Mesenchymal stem cell (in vitro differentiated cells and primary cell): ENCODE data around the gene APMAP.

Experiments used
- DNase-seq: peaks from one replicate; pipeline ENCODE4 v3.0.0-alpha.2; 2013
- H2AFZ ChIP-seq: one replicate; pipeline ENCODE4 v1.6.1; 2013; ENCODE audit warnings: low read depth, mild to moderate bottlenecking, control low read depth, inconsistent platforms, low read length, moderate library complexity
- H2AK5ac ChIP-seq: 2 replicates; pipeline ENCODE4 v1.6.1; 2013; ENCODE audit warnings: low read length, moderate library complexity, mild to moderate bottlenecking, inconsistent platforms; ENCODE audit not compliant: severe bottlenecking
- H2BK120ac ChIP-seq: one replicate; pipeline ENCODE4 v1.6.1; 2013; ENCODE audit warnings: low read depth, mild to moderate bottlenecking, inconsistent platforms, low read length, moderate library complexity
- H2BK12ac ChIP-seq, 2 experiments: one replicate each; pipeline ENCODE4 v1.6.1; 2013; ENCODE audit warnings: inconsistent platforms in 2 of 2, low read length in 2 of 2, mild to moderate bottlenecking in 2 of 2, moderate library complexity in 2 of 2, control low read depth in 1 of 2
- H2BK15ac ChIP-seq: one replicate; pipeline ENCODE4 v1.6.1; 2013; ENCODE audit warnings: mild to moderate bottlenecking, low read depth, inconsistent platforms; ENCODE audit not compliant: poor library complexity, severe bottlenecking
- H2BK5ac ChIP-seq: 2 replicates; pipeline ENCODE4 v1.6.1; 2013; ENCODE audit warnings: low read depth, mild to moderate bottlenecking, low read length, control low read depth, inconsistent platforms; ENCODE audit not compliant: poor library complexity, severe bottlenecking
- H3K14ac ChIP-seq, 2 experiments: one replicate each; pipeline ENCODE4 v1.6.1; 2013; ENCODE audit warnings: inconsistent platforms in 2 of 2, low read length in 2 of 2, control low read depth in 1 of 2, mild to moderate bottlenecking in 1 of 2, moderate library complexity in 1 of 2
- H3K18ac ChIP-seq, 2 experiments: one replicate each; pipeline ENCODE4 v1.6.1; 2013; ENCODE audit warnings: inconsistent platforms in 2 of 2, low read length in 2 of 2, control low read depth in 1 of 2, low read depth in 1 of 2, mild to moderate bottlenecking in 1 of 2
- H3K23ac ChIP-seq, 2 experiments: one replicate each; pipeline ENCODE4 v1.6.1; 2013; ENCODE audit warnings: inconsistent platforms in 2 of 2, low read length in 2 of 2, mild to moderate bottlenecking in 2 of 2, moderate library complexity in 2 of 2, control low read depth in 1 of 2
- H3K27ac ChIP-seq: 2 replicates; pipeline ENCODE4 v1.5.1; 2013; ENCODE audit warnings: mild to moderate bottlenecking, moderate library complexity, low read length, control low read depth, inconsistent platforms; ENCODE audit not compliant: poor library complexity, severe bottlenecking
- H3K27me3 ChIP-seq, 2 experiments: 2 replicates each; pipeline versions ENCODE4 v1.6.1 to v1.7.0; 2013; ENCODE audit warnings: low read length in 2 of 2, mild to moderate bottlenecking in 2 of 2, moderate library complexity in 2 of 2, control low read depth in 1 of 2, inconsistent platforms in 1 of 2; ENCODE audit not compliant: control insufficient read depth in 1 of 2, insufficient read depth in 1 of 2
- H3K36me3 ChIP-seq, 2 experiments: 2 replicates each; pipeline versions ENCODE4 v1.6.1 to v1.7.0; 2013; ENCODE audit warnings: low read length in 2 of 2, control low read depth in 1 of 2, inconsistent platforms in 1 of 2, low read depth in 1 of 2, mild to moderate bottlenecking in 1 of 2; ENCODE audit not compliant: insufficient read depth in 2 of 2, control insufficient read depth in 1 of 2
- H3K4ac ChIP-seq, 2 experiments: one replicate each; pipeline ENCODE4 v1.6.1; 2013; ENCODE audit warnings: inconsistent platforms in 2 of 2, low read length in 2 of 2, mild to moderate bottlenecking in 2 of 2, moderate library complexity in 2 of 2, control low read depth in 1 of 2, low read depth in 1 of 2
- H3K4me1 ChIP-seq: 2 replicates; pipeline ENCODE4 v1.6.1; 2013; ENCODE audit warnings: low read depth, low read length, control low read depth; ENCODE audit not compliant: control insufficient read depth, insufficient read depth
- H3K4me2 ChIP-seq: 2 replicates; pipeline ENCODE4 v1.6.1; 2013; ENCODE audit warnings: low read length, mild to moderate bottlenecking, inconsistent platforms; ENCODE audit not compliant: poor library complexity, severe bottlenecking
- H3K4me3 ChIP-seq, 2 experiments: 2 replicates each; pipeline versions ENCODE4 v1.5.1 to v1.7.0; 2013; ENCODE audit warnings: low read length in 2 of 2, mild to moderate bottlenecking in 2 of 2, control low read depth in 1 of 2, low read depth in 1 of 2; ENCODE audit not compliant: insufficient read depth in 1 of 2
- H3K79me1 ChIP-seq: replicated peaks from 2 replicates; pipeline ENCODE4 v1.6.1; 2013; ENCODE audit warnings: mild to moderate bottlenecking, control low read depth, low read length, inconsistent platforms; ENCODE audit not compliant: poor library complexity, severe bottlenecking
- H3K9ac ChIP-seq: 2 replicates; pipeline ENCODE4 v1.7.0; 2013; ENCODE audit warnings: mild to moderate bottlenecking, low read length, moderate library complexity
- H3K9me3 ChIP-seq: 2 replicates; pipeline ENCODE4 v1.7.0; 2013; ENCODE audit warnings: mild to moderate bottlenecking, low read length; ENCODE audit not compliant: control insufficient read depth
- H4K8ac ChIP-seq: one replicate; pipeline ENCODE4 v1.6.1; 2013; ENCODE audit warnings: inconsistent platforms, mild to moderate bottlenecking, low read length, moderate library complexity
- H4K91ac ChIP-seq: one replicate; pipeline ENCODE4 v1.6.1; 2013; ENCODE audit warnings: mild to moderate bottlenecking, low read length, inconsistent platforms
- WGBS: methylation state at CpG from one replicate; pipeline ENCODE4 v1.1.7; 2013; ENCODE audit warnings: mixed read lengths; 5-methylcytosine and 5-hydroxymethylcytosine counted together

Gene APMAP

DNA sequence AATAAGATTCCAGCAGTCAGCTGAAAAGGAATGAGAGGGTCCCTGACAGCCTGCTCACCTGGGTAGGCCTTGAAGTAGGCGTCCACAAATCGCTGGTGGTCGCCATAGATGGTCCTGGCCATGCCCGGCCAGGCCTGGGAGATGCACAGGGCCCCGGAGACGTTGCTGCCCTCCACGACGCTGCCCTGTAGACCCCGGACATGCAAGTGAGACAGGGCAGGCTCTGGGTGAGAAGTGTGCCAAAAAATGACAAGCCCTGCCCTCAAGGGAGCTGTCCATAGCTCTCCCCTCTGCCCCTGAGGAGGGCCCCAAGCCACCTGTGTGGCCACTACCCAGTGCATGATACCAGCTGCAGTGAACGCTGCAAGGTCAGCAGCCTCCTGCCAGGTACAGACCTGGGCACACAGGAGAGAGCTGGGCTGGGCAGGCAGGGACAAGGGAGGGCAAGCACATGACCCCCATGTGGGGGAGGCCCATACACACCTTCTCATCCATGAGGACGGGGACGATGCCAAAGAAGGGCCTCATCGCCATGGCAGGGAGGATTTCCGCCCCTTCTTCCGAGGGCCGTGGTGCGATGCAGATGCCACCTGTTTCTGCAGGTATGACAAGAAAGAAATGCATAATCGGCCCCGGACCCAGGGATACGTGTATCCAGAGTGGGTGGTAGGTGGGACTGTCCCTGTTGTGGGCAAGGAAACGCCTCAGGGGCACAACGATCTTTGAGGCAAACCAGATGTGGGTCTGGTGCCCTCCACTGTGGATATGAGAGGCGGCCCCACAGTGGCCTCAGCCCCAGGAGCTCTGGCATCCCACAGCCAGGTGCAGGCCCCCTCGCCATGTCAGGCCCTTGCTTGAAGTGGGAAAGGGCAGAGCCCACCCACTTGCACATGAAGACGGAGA is 21.2 kb upstream of the APMAP start:
- Histone ChIP-seq H2AFZ (no peak overlapping the region), H2BK5ac (no peak overlapping the region), H3K14ac (no peak overlapping the region), H3K79me1 (no peaks in the 10 kb centered on the region), H3K4me3 (no peak overlapping the region), H2BK12ac (no peak overlapping the region), H3K9ac (no peak overlapping the region), H4K91ac (no peak overlapping the region), H3K23ac (no peak overlapping the region), H3K4me2 (no peak overlapping the region), H3K27me3 (peaks cover 0 to 4% of the 10 kb centered on the region in 2 experiments), H2AK5ac (no peak overlapping the region), H2BK120ac (no peak overlapping the region), H3K9me3 (no peaks in the 10 kb centered on the region), H3K4ac (no peak overlapping the region), H2BK15ac (no peak overlapping the region), H3K36me3 (peaks cover 0 to 26% of the 10 kb centered on the region in 2 experiments), H4K8ac (no peak overlapping the region), H3K27ac (no peak overlapping the region), H3K18ac (no peak overlapping the region), H3K4me1 (peaks cover 10% of the 10 kb centered on the region)
- no peak for DNase-seq
- 85% methylated on average over 25 of the region's 25 CpGs for WGBS

DNA sequence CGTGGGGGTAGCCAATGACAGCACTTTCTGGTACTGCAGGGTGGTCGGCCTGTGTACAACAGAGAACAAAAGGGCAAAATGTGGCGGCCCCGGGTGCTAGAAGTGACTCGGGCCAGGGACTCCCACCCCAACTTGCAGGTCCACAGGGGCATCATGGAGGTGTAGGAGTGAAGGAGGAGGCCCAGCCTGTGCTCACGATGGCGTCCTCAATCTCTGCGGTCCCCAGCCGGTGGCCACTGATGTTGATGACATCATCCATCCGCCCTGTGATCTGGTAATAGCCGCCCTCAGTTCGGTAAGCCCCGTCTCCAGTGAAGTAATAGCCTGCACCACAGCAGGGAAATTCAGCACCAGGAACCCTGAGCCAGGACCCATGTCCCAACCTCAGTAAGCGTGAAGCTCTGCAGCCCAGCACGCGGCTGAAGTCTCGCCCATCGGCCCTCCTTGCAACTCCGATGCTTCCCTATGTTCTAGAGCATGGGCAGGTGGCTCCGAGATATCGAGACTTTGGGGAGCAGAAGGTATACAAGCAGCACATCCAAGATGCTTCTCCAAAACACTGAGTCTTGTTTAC is 20.2 kb upstream of the APMAP start:
- Histone ChIP-seq H3K9me3 (no peaks in the 10 kb centered on the region), H2BK5ac (no peak overlapping the region), H2AFZ (no peak overlapping the region), H3K4me1 (peaks cover 8% of the 10 kb centered on the region), H3K18ac (no peak overlapping the region), H3K27ac (no peak overlapping the region), H2BK15ac (no peak overlapping the region), H2BK120ac (no peak overlapping the region), H3K79me1 (no peaks in the 10 kb centered on the region), H3K4me3 (peak overlapping the region in 1 of 2 experiments; percentile 36), H3K36me3 (peaks cover 0 to 31% of the 10 kb centered on the region in 2 experiments), H3K9ac (no peak overlapping the region), H2AK5ac (no peak overlapping the region), H2BK12ac (no peak overlapping the region), H3K4me2 (no peak overlapping the region), H3K27me3 (peaks cover 0 to 4% of the 10 kb centered on the region in 2 experiments), H4K8ac (no peak overlapping the region), H3K23ac (no peak overlapping the region), H3K14ac (no peak overlapping the region), H3K4ac (no peak overlapping the region), H4K91ac (no peak overlapping the region)
- WGBS, result 91% methylated on average over 21 of the region's 21 CpGs
- no peak for DNase-seq

DNA sequence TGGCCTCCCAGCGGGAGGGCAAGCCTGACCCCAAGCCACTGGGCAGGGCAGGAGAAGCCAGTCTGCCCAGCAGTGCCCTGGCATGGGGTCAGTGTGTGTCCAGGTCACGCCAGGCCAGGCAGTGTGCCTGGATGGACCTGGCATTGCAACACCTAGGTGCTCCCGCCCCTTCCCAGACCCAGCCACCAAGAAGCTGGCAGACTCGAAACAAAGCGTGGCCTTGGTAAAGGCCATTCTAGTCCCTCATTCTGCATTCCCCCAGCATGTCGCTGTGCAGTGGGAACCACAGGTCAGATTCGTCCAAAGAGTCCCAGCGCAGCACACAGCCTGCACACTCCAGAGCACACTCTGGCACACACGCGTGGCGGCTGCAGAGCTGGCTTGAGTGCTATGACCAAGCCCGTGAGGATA is 19.3 kb upstream of the APMAP start:
- no peak for DNase-seq
- Histone ChIP-seq H3K4ac (no peak overlapping the region), H3K4me1 (peaks cover 2% of the 10 kb centered on the region), H2AK5ac (no peak overlapping the region), H2AFZ (no peak overlapping the region), H3K9me3 (no peaks in the 10 kb centered on the region), H4K8ac (no peak overlapping the region), H3K27me3 (peaks cover 0 to 4% of the 10 kb centered on the region in 2 experiments), H3K4me3 (no peak overlapping the region), H4K91ac (no peak overlapping the region), H2BK5ac (no peak overlapping the region), H3K18ac (no peak overlapping the region), H2BK120ac (no peak overlapping the region), H3K4me2 (no peak overlapping the region), H3K14ac (no peak overlapping the region), H2BK15ac (no peak overlapping the region), H3K9ac (no peak overlapping the region), H3K79me1 (no peaks in the 10 kb centered on the region), H3K36me3 (peaks cover 0 to 36% of the 10 kb centered on the region in 2 experiments), H3K23ac (no peak overlapping the region), H3K27ac (no peak overlapping the region), H2BK12ac (no peak overlapping the region)
- WGBS, result 92% methylated on average over 12 of the region's 12 CpGs

DNA sequence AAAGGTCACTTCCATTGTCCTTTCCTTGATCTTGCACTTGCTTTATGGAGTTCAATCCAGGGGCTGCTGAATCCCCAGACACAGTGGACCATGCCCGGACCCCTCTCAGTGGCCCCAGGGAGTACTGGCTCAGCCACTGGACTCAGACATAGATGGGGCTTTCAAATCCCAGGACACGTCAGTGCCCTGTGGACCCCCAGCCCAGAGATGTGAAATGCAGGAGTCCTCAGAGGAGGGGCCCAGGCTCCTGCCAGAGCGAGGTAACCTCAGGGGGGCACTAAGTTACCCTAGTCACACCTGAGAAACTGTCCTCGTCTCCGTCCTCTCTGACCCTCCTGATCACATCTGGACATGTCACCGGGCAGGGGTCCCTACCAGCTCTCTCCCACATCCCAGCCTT is 18.7 kb upstream of the APMAP start:
- Histone ChIP-seq H2BK12ac (no peak overlapping the region), H4K8ac (no peak overlapping the region), H2BK120ac (no peak overlapping the region), H4K91ac (no peak overlapping the region), H3K9me3 (no peaks in the 10 kb centered on the region), H3K4me3 (no peak overlapping the region), H3K79me1 (no peaks in the 10 kb centered on the region), H3K27me3 (peaks cover 0 to 4% of the 10 kb centered on the region in 2 experiments), H3K23ac (no peak overlapping the region), H3K27ac (no peak overlapping the region), H3K4me2 (no peak overlapping the region), H3K9ac (no peak overlapping the region), H3K36me3 (peaks cover 0 to 36% of the 10 kb centered on the region in 2 experiments), H2BK5ac (no peak overlapping the region), H3K4me1 (no peaks in the 10 kb centered on the region), H3K18ac (no peak overlapping the region), H2BK15ac (no peak overlapping the region), H3K14ac (no peak overlapping the region), H2AFZ (no peak overlapping the region), H2AK5ac (no peak overlapping the region), H3K4ac (no peak overlapping the region)
- no peak for DNase-seq
- 80% methylated on average over 6 of the region's 6 CpGs for WGBS
